Middle frontal gyrus (tissue), 1 donor: Measurements from ENCODE around the gene DOK7.

Experiments used
- DNase-seq: peaks from one replicate; pipeline ENCODE4 v3.0.0-alpha.2; 2015; ENCODE audit warnings: low spot score; ENCODE audit errors: extremely low spot score

DOK7 gene

GRCh38 chr4:3473181-3473950 lies 10.3 kb downstream of the DOK7 start:
- no peak for DNase-seq

GRCh38 chr4:3473996-3474765 lies 11.1 kb downstream of the DOK7 start:
- no peak for DNase-seq

DNA sequence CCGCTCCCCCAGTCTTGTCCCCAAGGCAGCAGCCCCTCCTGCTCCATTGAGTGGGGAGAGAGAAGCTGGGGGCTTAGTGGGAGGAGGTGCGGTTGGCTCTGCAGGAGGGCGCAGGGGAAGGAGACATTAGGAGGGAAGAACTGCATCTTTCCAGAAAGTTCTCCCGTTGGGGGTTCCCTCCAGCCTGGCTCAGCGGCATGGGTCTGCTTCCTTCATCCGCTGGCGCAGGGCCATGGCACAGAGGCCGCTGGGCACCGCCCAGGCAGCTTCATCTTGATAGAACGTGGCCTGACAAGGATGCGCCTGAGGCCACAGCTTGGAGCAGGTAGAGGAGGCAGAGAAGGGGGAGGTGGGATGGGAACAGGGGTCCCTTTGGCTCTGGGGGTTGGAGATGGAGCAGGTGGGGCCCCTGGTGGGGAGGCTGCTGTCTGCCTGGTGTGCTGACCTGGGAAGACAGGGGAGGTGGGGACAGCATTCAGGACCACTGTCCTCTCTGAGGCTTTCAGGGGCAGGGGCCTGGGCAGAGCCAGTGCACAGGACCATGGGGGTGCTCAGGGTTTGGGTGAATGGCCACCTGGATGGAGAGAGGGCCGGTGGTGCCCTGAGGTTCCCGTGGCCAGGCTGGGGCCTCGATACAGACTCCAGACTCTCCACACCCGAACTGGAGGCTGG lies 12.1 kb downstream of the DOK7 start:
- DNase-seq: no peak

DNA sequence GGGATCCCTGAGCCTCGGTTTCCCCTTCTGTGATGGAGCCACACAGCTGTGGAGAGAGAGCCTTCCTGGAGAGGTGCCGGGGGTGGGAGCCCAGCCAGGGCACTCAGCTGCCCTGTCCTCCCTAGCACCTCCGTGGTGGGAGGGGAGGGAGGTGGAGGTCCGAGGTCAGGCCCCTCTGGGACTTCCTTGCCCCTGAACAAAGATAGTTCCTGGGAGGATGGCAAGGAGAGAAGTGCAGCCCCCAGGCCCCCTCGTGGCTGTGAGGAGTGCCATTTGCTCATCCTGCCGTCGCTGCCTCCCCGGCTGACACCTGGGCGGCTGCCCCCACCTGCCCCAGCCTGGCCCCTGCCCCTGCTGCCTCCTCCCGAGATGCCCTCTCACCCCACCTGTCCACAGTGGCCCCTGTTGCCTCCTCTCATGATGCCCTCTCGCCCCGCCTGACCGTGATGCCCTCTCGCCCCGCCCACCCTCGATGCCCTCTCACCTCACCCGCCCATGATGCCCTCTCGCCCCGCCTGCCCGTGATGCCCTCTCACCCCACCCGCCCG lies 12.7 kb downstream of the DOK7 start:
- DNase-seq: no peak

DNA sequence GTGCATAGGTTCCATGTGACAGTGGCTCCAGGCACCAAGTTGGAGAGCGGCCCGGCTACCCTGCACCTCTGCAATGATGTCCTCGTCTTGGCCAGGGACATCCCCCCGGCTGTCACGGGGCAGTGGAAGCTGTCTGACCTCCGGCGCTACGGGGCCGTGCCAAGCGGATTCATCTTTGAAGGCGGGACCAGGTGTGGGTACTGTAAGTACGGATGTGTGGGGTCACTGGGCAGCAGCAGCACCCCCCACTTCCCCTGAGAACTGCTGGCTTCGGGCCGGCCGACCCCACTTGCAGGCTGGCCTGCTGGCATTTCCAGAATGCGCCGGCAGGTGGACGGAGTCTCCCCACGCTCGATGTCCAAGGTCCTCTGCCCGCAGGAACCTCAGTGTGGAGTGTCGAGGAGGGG lies 13.2 kb downstream of the DOK7 start:
- no peak for DNase-seq

DNA sequence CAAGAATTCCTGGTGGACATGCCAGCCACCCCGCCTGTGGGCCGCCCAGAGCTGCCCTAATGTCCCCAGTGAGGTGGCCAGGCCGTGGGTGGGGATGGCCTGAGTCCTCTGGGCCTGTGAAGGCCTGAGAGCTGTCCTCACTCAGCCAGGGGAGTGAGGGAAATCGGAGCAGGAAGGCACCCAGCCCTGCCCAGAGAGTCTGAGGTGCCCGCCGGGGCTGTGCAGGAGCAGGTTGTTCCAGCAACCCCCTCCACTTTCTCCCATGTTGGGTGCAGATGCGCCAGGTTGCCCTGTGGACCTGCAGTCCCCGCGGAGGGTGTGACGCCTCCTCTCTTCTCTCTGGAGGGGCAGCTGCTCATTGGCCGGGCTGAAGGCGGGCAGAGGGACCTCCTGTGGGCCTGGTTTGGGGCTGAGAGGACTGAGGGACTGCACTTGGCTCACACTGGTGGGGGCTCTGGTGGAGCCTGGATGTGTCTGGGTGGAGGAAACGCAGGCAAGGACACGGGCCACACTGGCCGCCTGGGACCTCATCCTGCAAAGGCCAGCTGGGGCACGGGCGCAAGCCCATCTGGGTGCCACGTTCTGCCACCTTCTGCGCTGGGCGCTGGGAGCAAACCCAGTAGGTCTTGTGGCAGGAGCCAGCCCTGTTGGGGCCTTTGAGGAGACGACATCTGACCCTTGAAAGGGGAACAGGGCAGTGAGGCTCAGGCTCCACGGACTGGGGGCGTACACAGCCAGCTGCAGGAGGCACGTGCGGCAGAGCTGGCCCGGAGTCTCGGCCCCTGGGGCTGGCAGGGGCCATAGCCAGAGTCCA lies 14.0 kb downstream of the DOK7 start:
- no peak for DNase-seq

- no peak for DNase-seq
Measured at GRCh38 chr4:3477750-3478430, 14.8 kb downstream of the DOK7 start.

DNA sequence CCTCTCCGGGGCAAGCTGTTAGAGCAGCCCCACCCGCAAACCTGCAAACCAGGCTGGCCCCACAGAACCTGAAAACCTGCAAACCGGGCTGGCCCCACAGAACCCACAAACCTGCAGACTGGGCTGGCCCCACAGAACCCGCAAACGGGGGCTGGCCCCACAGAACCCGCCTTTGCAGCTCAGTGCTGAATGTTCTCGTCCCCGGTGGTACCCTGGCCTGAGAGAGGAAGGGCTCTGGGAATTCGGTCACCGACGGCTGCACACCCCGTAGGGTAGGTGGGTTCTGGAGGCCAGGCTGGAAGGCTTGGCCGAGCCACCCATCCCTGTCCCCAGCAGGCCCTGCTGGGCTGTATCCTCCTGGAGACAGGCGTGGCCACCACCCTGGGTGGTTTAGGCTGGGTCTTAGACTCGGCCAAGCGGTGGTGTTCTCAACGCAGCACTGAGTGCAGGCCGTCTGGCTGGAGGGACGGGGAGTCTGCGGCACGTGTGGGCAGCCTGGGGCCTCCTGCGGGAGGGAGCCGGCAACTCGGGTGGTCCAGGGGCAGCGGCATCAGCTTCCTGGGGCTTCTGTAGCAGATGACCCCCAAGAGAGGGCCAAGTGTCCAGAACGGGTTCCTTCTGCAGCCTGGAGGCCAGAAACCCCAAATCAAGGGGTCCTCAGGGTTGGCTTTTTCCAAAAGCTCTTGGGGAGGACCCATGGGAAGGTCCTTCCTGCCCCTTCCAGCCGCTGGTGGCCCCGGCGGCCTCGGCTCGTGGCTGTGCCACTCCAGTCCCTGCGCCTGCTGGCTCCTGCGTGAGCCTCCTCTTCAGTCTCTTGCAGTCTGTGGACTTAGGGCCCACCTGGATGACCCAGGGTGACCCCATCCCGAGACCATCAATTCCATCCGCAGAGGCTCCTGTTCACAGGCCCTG lies 15.6 kb downstream of the DOK7 start:
- no peak for DNase-seq

- no peak for DNase-seq
Measured at GRCh38 chr4:3479358-3480101, 16.4 kb downstream of the DOK7 start.

GRCh38 chr4:3480528-3481112 lies 17.5 kb downstream of the DOK7 start:
- DNase-seq: peak; percentile 43

DNA sequence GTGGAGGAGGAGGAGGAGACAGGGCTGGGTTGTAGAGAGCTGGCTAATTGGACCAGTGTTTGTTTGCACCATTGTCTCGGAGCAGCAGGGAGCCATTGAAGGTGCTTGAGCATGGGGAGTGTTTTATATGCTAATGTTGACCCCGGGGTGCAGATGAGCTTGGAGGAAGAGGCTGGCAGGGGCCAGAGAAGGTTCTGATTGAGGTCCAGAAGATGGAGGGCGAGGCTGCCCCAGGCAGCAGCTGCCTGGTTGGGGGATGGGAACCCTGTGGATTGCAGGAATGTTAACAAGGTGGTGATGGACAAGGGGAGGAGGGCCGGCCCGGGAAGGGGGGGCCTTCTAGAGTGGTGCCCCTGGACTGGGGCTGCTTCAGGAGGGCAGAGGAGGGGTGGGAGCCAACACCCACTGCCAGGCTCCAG lies 18.0 kb downstream of the DOK7 start:
- no peak for DNase-seq

GRCh38 chr4:3481783-3482393 lies 18.8 kb downstream of the DOK7 start:
- no peak for DNase-seq

DNA sequence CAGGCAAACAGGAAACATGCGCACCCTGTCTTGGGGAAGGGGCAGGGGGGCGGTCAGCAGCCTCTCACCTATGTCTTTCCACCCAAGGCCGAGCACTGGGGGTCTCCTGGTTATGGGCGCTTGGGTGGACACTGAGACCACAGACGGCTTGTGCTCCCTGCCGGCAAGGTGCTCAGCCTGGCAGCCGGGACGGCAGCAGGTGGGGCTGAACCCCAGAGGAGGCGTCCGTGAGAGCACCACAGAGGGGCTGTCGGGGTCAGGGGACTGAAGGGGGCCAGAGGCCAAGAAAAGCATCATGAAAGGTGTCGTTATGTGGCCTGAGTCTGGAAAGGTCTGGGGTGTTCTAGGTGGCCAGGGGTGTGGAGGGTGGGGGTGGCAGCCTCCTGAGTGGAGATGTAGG lies 19.6 kb downstream of the DOK7 start:
- DNase-seq: no peak

GRCh38 chr4:3483471-3483921 lies 20.4 kb downstream of the DOK7 start:
- DNase-seq: no peak

DNA sequence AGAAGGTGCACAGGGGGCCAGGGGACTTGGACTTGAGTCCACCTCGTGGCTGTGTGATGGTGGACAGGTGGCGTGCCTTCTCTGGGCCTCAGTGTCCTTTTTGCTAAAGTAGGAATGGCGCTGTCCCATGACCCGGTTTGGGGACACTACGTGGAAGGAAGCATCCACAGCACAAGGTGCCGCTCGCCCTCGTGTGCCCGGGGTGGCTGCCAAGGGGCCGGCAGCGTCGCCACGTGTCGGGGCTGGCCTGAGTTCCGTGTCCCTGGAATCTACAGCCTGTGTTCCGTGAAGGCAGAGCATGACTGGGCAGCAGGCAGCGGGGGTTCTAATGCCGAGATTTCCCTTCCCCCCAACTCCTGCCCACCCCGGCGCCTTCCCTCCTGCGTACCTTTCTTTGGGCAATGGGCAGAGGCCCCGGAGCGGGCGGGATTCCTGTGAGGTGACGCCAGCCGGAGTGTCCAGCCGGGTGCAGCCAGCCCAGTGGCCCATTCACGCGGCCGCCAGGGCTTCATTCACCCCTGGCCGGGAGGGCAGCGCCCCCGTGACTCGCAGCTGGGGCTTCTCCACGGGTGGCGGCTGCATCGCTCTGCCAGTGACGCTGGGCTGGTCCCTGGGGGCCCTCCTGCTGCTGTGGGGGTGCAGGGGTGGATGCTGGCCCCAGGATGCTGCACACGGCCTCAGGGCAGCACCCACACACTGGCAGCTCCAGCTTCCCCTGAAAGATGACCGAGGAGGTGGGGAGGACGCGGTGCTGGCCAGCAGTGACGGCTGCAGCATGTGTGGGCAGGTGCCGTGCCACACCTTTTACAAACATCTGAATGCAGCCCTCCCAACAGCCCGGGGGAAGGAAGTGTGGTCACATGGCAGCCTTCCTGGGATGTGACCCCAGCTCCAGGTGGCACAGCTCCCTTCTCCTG lies 21.2 kb downstream of the DOK7 start:
- DNase-seq: no peak

DNA sequence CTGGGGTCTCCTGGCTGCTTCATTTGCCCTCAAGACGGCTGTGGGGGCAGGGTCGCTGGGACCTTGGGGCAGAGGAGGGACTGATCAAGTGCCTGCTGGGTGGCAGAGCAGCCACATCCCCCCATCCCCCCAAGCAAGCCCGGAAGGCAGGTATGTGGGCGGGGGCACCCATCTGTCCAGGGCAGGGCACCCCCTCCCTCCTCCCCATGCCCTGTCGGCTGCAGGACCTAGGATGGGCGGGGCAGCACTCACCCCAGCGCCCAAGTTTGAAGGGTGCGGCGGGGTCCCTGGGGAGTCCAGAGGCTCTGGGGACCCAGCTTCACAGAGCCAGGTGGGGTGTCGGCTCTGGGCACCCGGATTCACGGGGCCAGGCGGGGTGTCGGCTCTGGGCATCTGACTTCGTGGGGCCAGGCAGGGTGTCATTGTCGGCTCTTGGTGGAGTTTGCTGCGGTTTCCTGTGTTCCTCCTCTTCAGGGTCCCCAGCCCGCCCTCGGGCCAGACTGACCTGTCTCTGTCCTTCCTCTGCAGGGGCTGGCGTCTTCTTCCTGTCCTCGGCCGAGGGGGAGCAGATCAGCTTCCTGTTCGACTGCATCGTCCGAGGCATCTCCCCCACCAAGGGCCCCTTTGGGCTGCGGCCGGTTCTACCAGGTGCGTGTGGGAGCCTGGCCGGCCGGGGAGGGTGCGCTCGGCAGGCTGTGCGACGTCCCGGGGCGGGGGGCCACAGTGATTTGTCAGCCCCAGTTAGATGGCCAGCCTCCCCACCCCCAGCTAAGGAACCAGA lies 22.1 kb downstream of the DOK7 start:
- no peak for DNase-seq
